Stimulated activated CD8-positive, alpha-beta memory T cell treated with anti-CD3 and anti-CD28 coated beads, Interleukin-7, amount 100 ng/mL, for 24 hours (primary cell): Measurements from ENCODE around the gene FAM72B.
"Not testable (repeated sequence)": the region's sequence is repeated elsewhere in the genome, so short reads cannot be mapped to it uniquely, and the experiment has no call there.

Source experiments
- DNase-seq: peaks from one replicate; pipeline ENCODE4 v3.0.0-alpha.2; 2020; ENCODE audit warnings: low read depth

The FAM72B gene

GRCh38 chr1:121152788-121153187 is 31.4 kb downstream of the FAM72B start:
- DNase-seq, result not testable (repeated sequence)

- not testable (repeated sequence) for DNase-seq
Observed at GRCh38 chr1:121151294-121151693, 32.8 kb downstream of the FAM72B start.

DNA sequence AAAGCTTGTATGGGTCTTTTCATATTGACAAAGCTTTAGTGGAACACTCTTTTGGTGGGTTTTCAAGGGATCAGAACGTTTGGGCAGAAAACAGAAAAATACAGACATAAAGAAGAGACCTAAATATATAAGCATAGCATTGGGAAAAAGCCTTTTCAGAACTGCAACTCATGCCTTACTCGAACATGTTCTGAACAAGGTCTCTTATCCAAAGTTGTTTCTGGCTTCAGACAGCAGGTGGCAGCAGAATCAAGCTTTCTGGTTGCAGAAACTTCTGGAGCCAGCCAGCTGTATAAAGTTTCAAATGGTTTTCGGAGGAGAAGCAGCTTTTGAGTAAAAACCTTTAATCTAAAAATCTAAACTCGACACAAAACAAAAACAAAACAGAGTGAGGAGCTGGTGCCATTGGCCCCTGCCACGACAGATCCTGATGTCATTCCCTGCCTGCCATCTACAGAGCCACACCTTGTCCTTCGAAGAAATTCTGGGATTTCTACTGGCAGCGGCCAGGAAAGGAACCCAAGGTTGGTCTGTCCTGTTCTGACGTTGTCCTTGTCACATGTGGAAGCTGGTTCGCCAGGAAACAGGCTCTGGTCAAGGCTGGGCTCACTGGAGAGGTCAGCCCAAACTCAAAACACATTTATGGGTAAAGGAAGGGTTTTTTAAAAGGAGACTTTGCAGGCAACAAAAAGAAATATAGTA is 35.5 kb downstream of the FAM72B start:
- not testable (repeated sequence) for DNase-seq

DNA sequence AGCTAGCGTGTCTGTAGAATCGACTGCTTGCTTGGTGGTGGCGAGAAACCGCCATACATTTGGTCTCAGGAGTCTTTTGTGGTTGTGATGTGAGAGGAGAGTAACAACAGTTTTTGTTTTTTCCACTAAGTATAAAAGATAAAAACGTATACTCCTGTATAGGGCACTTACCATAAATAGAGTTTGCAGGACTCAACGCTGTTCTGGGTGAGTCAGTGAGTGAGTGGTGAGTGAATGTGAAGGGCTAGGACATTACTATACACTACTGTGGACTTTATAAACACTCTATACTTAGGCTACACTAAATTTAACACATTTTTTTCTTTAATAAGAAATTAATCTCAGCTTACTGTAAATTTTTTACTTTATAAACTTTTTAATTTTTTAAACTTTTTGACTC is 43.7 kb downstream of the FAM72B start:
- not testable (repeated sequence) for DNase-seq

DNA sequence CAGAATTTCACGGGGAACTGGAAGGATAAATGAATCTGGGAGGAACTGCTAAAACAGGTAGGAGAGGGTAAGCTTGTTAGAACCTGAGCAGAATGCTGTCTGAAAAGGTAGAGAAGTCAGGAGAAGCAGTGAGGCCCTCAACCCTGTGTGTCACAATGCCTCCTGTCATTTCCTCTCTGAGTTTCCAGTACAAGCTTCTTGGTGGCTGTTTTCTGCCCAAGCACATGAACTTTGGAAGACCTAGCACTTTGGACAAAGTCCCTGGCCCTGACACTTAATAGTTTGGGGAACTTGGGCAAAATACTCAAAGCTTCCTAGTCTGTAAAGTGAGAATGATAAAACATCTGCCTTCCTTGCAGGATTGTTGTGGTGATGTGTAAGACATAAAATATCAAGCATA is 52.6 kb downstream of the FAM72B start:
- not testable (repeated sequence) for DNase-seq

- DNase-seq, result not testable (repeated sequence)
Observed at GRCh38 chr1:121118480-121118824, 65.7 kb downstream of the FAM72B start.
